Measurements from ENCODE around the gene MCIDAS. TPM values are rescaled to one million over a fixed set of nuclear protein-coding genes. Genes with fewer than 3 reads are reported as not detected.

MCIDAS gene
- total RNA-seq, 1 experiment from 2014 or later, result 0.59 TPM

Other genes with a start within 250 kb of the MCIDAS start
- gene ESM1, start 241.7 kb downstream of the MCIDAS start, total RNA-seq (2014; rRNA removed; shearing (Covaris generic)), result 0.37 and 1.1 TPM in 2 replicates
- not detected in 2 replicates for gene GZMK, start 203.1 kb downstream of the MCIDAS start, total RNA-seq (2014; rRNA removed; shearing (Covaris generic))
- not detected in 2 replicates for gene GZMA, start 124.7 kb downstream of the MCIDAS start, total RNA-seq (2014; rRNA removed; shearing (Covaris generic))
- 155 and 179 TPM in 2 replicates for gene GPX8, start 67.1 kb downstream of the MCIDAS start, total RNA-seq (2014; rRNA removed; shearing (Covaris generic))
- not detected in 2 replicates for gene CDC20B, start 54.1 kb downstream of the MCIDAS start, total RNA-seq (2014; rRNA removed; shearing (Covaris generic))
- gene CCNO, start 6.3 kb upstream of the MCIDAS start, total RNA-seq (2014; rRNA removed; shearing (Covaris generic)), result 5.1 and 5.5 TPM in 2 replicates
- gene DHX29, start 80.4 kb upstream of the MCIDAS start, total RNA-seq (2014; rRNA removed; shearing (Covaris generic)), result 26.1 and 28.7 TPM in 2 replicates
- 95.2 and 104 TPM in 2 replicates for gene MTREX, start 80.7 kb upstream of the MCIDAS start, total RNA-seq (2014; rRNA removed; shearing (Covaris generic))

All from M059J (cell line).